NCI-H460 (cell line): ENCODE measurements around the gene GTPBP6. TPM values are rescaled to one million over a fixed set of nuclear protein-coding genes. Genes with fewer than 3 reads are reported as not detected.
"Not testable (repeated sequence)": the region's sequence is repeated elsewhere in the genome, so short reads cannot be mapped to it uniquely, and the experiment has no call there.

Experiments
- DNase-seq: peaks from one replicate; pipeline ENCODE4 v3.0.0-alpha.2; 2016; ENCODE audit warnings: low read depth; ENCODE audit errors: extremely low read depth
- total RNA-seq: library from RNA; depleted of rRNA; stranded (reverse); fragments of >200 nt; shearing (Covaris generic); gene quantifications from 2 replicates; pipeline ENCODE4 v1.2.3, GENCODE V29; 2014

GTPBP6 gene
- total RNA-seq, 1 experiment from 2014 or later = 50.5 TPM

- DNase-seq = no peak
Observed at GRCh38 chrX:352181-352580, 33.6 kb upstream of the GTPBP6 start.

- DNase-seq = no peak
Observed at GRCh38 chrX:351736-352135, 33.1 kb upstream of the GTPBP6 start.

DNA sequence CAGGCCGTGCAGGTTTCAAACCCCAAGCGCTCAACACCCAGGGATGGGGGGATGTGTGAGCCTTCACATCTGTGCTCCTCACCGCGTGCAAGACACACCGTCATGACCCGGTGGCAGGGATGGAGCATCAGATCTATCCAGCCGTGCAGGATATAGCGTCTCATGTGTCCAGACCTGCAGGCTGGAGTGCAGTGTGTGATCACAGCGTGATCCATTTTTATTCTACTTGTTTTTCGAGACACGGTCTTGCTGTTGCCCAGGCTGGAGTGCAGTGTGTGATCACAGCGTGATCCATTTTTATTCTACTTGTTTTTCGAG is 32.7 kb upstream of the GTPBP6 start:
- not testable (repeated sequence) for DNase-seq

GRCh38 chrX:350534-351323 is 32.1 kb upstream of the GTPBP6 start:
- no peak for DNase-seq

DNA sequence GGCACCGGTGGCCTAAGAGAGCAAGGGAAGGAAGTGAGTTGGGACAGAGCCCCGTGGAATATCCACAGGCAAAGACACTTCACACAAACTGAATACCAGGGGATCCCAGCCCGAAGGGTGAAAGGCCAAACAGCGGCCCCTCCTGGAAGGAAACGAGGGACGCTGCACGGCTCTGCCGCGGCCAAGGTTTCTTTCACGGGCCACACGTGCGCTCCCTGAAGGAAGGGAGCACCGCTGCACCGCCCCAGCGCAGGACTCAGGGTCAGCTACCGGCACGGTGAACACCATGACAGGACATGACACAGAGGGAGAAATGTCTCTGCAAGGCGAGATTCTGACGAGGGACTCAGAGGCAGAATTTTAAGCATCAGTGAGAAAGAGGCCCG is 31.5 kb upstream of the GTPBP6 start:
- no peak for DNase-seq

DNA sequence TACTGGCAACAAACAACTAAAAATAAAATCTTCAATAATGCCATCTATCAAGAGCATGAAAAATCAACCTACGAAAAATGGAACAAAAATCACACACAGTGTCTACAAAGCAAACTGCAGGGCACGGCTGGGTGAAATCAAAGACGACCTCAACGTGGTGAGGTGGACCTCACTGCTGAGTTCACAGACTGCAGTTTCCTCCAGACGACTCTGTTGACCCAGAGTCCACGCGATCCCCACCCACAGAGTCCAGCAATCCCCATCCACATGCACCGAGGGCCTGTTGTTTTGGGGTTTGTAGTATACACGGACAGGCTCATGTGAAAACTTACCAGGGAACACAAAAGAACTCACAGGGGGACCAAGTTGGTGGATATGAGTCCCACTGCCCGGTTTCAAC is 31.1 kb upstream of the GTPBP6 start:
- no peak for DNase-seq

- DNase-seq = no peak
Observed at GRCh38 chrX:349196-349595, 30.6 kb upstream of the GTPBP6 start.

DNA sequence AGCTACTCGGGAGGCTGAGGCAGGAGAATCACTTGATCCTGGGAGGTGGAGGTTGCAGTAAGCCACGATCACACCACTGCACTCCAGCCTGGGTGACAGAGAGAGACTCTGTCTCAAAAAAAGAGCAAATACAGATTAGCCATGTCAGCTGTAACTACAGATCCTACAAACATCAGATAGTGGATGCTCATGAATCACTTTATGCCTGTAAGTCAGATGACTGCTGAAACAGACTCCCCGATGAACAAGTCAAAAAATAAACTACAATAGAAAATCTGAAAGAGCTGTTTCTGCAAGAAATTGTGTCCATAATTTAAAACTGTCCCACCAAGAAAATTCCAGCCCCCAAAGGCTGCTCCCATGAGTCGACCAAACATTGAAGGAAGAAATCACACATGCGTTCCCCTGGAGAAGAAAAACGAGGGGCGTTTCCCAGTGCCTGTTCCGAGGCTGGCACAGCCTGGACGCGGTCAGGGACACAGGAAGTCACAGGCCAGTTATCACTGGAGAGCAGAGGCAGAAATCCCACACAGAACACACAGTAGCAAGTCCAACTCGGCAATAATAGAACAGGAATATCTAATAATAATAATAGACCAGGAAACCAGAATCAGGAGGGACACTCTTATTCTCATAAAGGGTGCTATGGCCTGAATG is 30.0 kb upstream of the GTPBP6 start:
- no peak for DNase-seq

GRCh38 chrX:347351-348117 is 28.9 kb upstream of the GTPBP6 start:
- DNase-seq = no peak

GRCh38 chrX:346034-346813 is 27.6 kb upstream of the GTPBP6 start:
- no peak for DNase-seq

GRCh38 chrX:345020-345925 is 26.7 kb upstream of the GTPBP6 start:
- DNase-seq = no peak

DNA sequence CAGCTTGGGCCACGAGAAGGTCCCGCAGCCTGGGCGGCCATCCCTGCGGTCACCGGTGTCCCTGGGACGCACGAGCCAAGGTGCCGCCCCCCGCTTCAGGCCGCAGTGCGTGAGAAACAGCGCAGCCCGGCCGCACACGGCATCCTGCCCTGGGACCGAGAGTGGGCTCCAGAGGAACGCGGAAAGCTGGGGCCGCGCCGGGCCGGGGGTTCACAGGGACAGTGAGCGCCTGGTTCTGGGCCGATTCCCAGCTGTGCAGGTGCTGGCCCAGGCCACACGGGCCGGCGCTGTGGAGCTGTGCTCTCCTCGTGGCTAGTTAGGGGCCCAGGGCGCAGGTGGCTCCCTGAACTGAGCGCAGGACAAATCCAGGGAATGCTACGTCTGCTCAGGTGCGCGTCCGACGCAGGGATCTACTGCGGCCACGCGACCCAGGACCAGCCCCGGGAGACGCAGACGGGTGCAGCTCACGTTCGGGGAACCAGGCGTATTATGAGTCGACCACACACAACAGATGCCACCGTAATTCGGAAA is 25.8 kb upstream of the GTPBP6 start:
- no peak for DNase-seq

GRCh38 chrX:341541-342101 is 23.0 kb upstream of the GTPBP6 start:
- no peak for DNase-seq

DNA sequence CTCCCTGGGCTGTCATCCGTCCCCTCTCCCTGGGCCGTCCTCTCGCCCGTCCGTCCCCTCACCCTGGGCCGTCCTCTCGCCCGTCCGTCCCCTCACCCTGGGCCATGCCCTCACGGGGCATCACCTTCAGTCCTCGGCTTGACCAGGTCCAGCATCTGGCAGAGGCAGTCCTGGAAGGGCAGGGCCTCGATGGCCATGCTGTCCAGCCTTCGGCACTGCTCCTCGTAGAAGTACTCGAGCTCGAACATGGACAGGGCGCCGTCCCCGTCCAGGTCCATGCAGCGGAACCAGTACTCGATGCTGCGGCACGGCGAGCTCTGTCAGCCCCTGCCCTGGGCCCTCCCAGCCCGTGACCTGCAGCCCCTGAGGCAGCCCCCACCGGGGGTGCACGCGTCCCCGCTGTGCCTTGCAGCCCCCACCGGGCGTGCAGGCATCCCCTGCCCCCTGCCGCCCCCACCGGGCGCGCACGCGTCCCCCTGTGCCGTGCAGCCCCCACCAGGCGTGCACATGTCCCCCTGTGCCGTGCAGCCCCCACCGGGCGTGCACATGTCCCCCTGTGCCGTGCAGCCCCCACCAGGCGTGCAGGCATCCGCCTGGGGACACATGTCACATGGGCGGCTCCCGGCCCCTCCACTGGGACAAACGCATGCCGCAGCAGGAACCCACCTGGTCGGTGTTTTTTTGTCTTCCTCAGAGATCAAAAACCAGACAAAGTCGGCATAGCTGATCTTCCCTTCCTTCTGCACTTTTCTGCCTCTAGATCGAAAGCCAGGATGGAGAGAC is 22.2 kb upstream of the GTPBP6 start:
- no peak for DNase-seq

GRCh38 chrX:340121-340520 is 21.5 kb upstream of the GTPBP6 start:
- no peak for DNase-seq

- no peak for DNase-seq
Observed at GRCh38 chrX:338836-339400, 20.3 kb upstream of the GTPBP6 start.

GRCh38 chrX:338281-338835 is 19.8 kb upstream of the GTPBP6 start:
- DNase-seq = no peak

- no peak for DNase-seq
Observed at GRCh38 chrX:337331-337831, 18.8 kb upstream of the GTPBP6 start.
